ENCODE results near the gene WIPI1.
A peak's percentile ranks its signal among the peaks of the same experiment; 100 is the strongest.
"Not testable (repeated sequence)": the region's sequence is repeated elsewhere in the genome, so short reads cannot be mapped to it uniquely, and the experiment has no call there.

WIPI1 gene

GRCh38 chr17:68413597-68414560 is 43.4 kb downstream of the WIPI1 start:
- peak; percentile 32 for DNase-seq (ENCODE audit: low read depth)

- not testable (repeated sequence) for DNase-seq (ENCODE audit: low read depth)
Observed at GRCh38 chr17:68407656-68408055, 49.6 kb downstream of the WIPI1 start.

- DNase-seq (ENCODE audit: low read depth) = not testable (repeated sequence)
Observed at GRCh38 chr17:68403837-68404236, 53.5 kb downstream of the WIPI1 start.

GRCh38 chr17:68403122-68403521 is 54.2 kb downstream of the WIPI1 start:
- DNase-seq (ENCODE audit: low read depth) = no peak

GRCh38 chr17:68401288-68401687 is 56.0 kb downstream of the WIPI1 start:
- DNase-seq (ENCODE audit: low read depth) = no peak

- DNase-seq (ENCODE audit: low read depth) = no peak
Observed at GRCh38 chr17:68400404-68400735, 56.9 kb downstream of the WIPI1 start.

GRCh38 chr17:68399638-68400403 is 57.5 kb downstream of the WIPI1 start:
- DNase-seq (ENCODE audit: low read depth) = no peak

GRCh38 chr17:68398691-68399637 is 58.3 kb downstream of the WIPI1 start:
- DNase-seq (ENCODE audit: low read depth) = no peak

- DNase-seq (ENCODE audit: low read depth) = no peak
Observed at GRCh38 chr17:68397108-68397536, 60.2 kb downstream of the WIPI1 start.

- DNase-seq (ENCODE audit: low read depth) = no peak
Observed at GRCh38 chr17:68396226-68397107, 60.8 kb downstream of the WIPI1 start.

- no peak for DNase-seq (ENCODE audit: low read depth)
Observed at GRCh38 chr17:68394608-68395331, 62.5 kb downstream of the WIPI1 start.

GRCh38 chr17:68391561-68392268 is 65.6 kb downstream of the WIPI1 start:
- no peak for DNase-seq (ENCODE audit: low read depth)

GRCh38 chr17:68390888-68391545 is 66.3 kb downstream of the WIPI1 start:
- DNase-seq (ENCODE audit: low read depth) = no peak

GRCh38 chr17:68389041-68389440 is 68.3 kb downstream of the WIPI1 start:
- no peak for DNase-seq (ENCODE audit: low read depth)

GRCh38 chr17:68387435-68388218 is 69.7 kb downstream of the WIPI1 start:
- DNase-seq (ENCODE audit: low read depth) = no peak

- no peak for DNase-seq (ENCODE audit: low read depth)
Observed at GRCh38 chr17:68385490-68386215, 71.6 kb downstream of the WIPI1 start.

GRCh38 chr17:68384941-68385340 is 72.4 kb downstream of the WIPI1 start:
- DNase-seq (ENCODE audit: low read depth) = no peak

GRCh38 chr17:68384471-68384870 is 72.8 kb downstream of the WIPI1 start:
- no peak for DNase-seq (ENCODE audit: low read depth)
